K562 (cell line): ENCODE measurements around the gene FAM3C. TPM values are rescaled to one million over a fixed set of nuclear protein-coding genes. Genes with fewer than 3 reads are reported as not detected.

Source experiments
- ATAC-seq: fragments of 200-7000 bp; cut with Tn5 transposase; 3 replicates; pipeline ENCODE4 v1.9.1; 2020; ENCODE audit warnings: moderate library complexity
- BruUV-seq: library from RNA; stranded (reverse); fragments of 400-500 nt; replicated peaks from 2 replicates; lab custom pipeline; 2021; lab: Mats Ljungman, UMichigan
- CTCF ChIA-PET: fragments of 300-600 bp; formaldehyde crosslinking; extraction: SDS; loops from one replicate; lab custom pipeline; 2021; ENCODE audit warnings: low intra/inter-chr PET ratio; lab: Yijun Ruan, JAX
- POLR2A ChIA-PET: fragments of 300-600, 350-650 bp; sonication (Branson Sonifier 250); formaldehyde crosslinking; extraction: SDS; loops from one replicate; lab custom pipeline; 2021; ENCODE audit warnings: antibody characterized with exemption, inconsistent platforms; lab: Yijun Ruan, JAX
- DNase-seq, 4 experiments: peaks; one replicate each; pipeline versions ENCODE4 v3.0.0 to v3.0.0-alpha.2; 2011 to 2018; ENCODE audit warnings: low spot score in 3 of 4, mixed read lengths in 3 of 4; ENCODE audit errors: extremely low read depth in 1 of 4
- FAIRE-seq: peaks from 2 replicates; lab custom pipeline; 2011; peaks lifted over from hg19 to GRCh38; lab: Jason Lieb, UNC
- H2AFZ ChIP-seq: 2 replicates; pipeline ENCODE4 v1.6.0; 2011; ENCODE audit warnings: low read depth, low read length, control low read depth, inconsistent platforms
- H3K27ac ChIP-seq: fragments of 200-600 bp; 3 replicates; pipeline ENCODE4 v1.8.0; 2011; ENCODE audit warnings: low read depth, mild to moderate bottlenecking, control low read depth, inconsistent platforms, low read length, moderate library complexity, mixed read lengths; ENCODE audit errors: extremely low read depth
- H3K27me3 ChIP-seq, 2 experiments: fragments of 300-600 bp in 1 of 2; 2 replicates in 1 of 2; 3 replicates in 1 of 2; pipeline versions ENCODE4 v1.6.0 to v1.8.0; 2011; ENCODE audit warnings: inconsistent platforms in 2 of 2, low read length in 2 of 2, mild to moderate bottlenecking in 1 of 2, mixed read lengths in 1 of 2, moderate library complexity in 1 of 2; ENCODE audit not compliant: control insufficient read depth in 2 of 2, insufficient read depth in 2 of 2
- H3K36me3 ChIP-seq: fragments of 300-600 bp; 3 replicates; pipeline ENCODE4 v1.8.0; 2011; ENCODE audit warnings: mild to moderate bottlenecking, low read length, inconsistent platforms; ENCODE audit not compliant: control insufficient read depth, insufficient read depth
- H3K4me1 ChIP-seq, 2 experiments: fragments of 200-600 bp in 1 of 2; replicated peaks in 1 of 2; 2 replicates in 1 of 2; 3 replicates in 1 of 2; pipeline versions ENCODE4 v1.5.1 to v1.8.0; 2011; ENCODE audit warnings: inconsistent platforms in 2 of 2, low read length in 2 of 2, mild to moderate bottlenecking in 1 of 2, mixed read lengths in 1 of 2, moderate library complexity in 1 of 2; ENCODE audit not compliant: control insufficient read depth in 2 of 2, insufficient read depth in 2 of 2
- H3K4me2 ChIP-seq: 2 replicates; pipeline ENCODE4 v1.6.1; 2011; ENCODE audit warnings: low read length, control low read depth, inconsistent platforms, mixed read lengths; ENCODE audit not compliant: insufficient read depth
- H3K4me3 ChIP-seq: fragments of 200-600 bp; sonication (generic), shearing (Covaris generic); 2 replicates; pipeline ENCODE4 v1.5.1; 2016; ENCODE audit warnings: control low read depth, inconsistent platforms
- H3K79me2 ChIP-seq: fragments of 200-600 bp; 3 replicates; pipeline ENCODE4 v1.8.0; 2011; ENCODE audit warnings: low read length, inconsistent platforms; ENCODE audit not compliant: control insufficient read depth, insufficient read depth
- H3K9ac ChIP-seq, 2 experiments: 2 replicates each; pipeline versions ENCODE4 v1.6.0 to v1.6.1; 2011; ENCODE audit warnings: low read depth in 2 of 2, low read length in 2 of 2, control low read depth in 1 of 2, inconsistent platforms in 1 of 2, mild to moderate bottlenecking in 1 of 2, mixed read lengths in 1 of 2; ENCODE audit not compliant: insufficient read depth in 1 of 2
- H3K9me1 ChIP-seq: one replicate; pipeline ENCODE4 v1.6.0; 2011; ENCODE audit warnings: inconsistent platforms, mild to moderate bottlenecking, low read length, moderate library complexity; ENCODE audit not compliant: control insufficient read depth, insufficient read depth
- H3K9me3 ChIP-seq: replicated peaks from 2 replicates; pipeline ENCODE4 v1.5.1; 2011; ENCODE audit warnings: low read depth, low read length, inconsistent platforms; ENCODE audit not compliant: control insufficient read depth, insufficient read depth
- H4K20me1 ChIP-seq: replicated peaks from 2 replicates; pipeline ENCODE4 v1.6.1; 2011; ENCODE audit warnings: low read length, inconsistent platforms, mixed read lengths; ENCODE audit not compliant: control insufficient read depth, insufficient read depth
- C11orf30 ChIP-seq: fragments of 450-650 bp; IDR thresholded peaks from 2 replicates; pipeline ENCODE4 v1.6.1; 2016; ENCODE audit warnings: low read depth, mild to moderate bottlenecking
- CC2D1A ChIP-seq: fragments of 450-650 bp; IDR thresholded peaks from 2 replicates; pipeline ENCODE4 v1.6.1; 2017; ENCODE audit warnings: mild to moderate bottlenecking
- HES1 ChIP-seq: fragments of 450-650 bp; IDR thresholded peaks from 2 replicates; pipeline ENCODE4 v1.6.1; 2016; ENCODE audit warnings: low read depth, mild to moderate bottlenecking, moderate library complexity
- MAFF ChIP-seq: IDR thresholded peaks from 2 replicates; pipeline ENCODE4 v1.6.1; 2012; ENCODE audit warnings: low read length, improper control_type of control experiment
- MAFG ChIP-seq: fragments of 450-650 bp; conservative IDR thresholded peaks from 2 replicates; pipeline ENCODE4 v1.6.1; 2016; ENCODE audit warnings: missing genetic modification characterization, missing compliant biosample characterization
- MAFK ChIP-seq: IDR thresholded peaks from 2 replicates; pipeline ENCODE4 v1.6.1; 2011; ENCODE audit warnings: low read length, improper control_type of control experiment
- MBD1 ChIP-seq: fragments of 250-450 bp; sonication (Bioruptor Pico); IDR thresholded peaks from 2 replicates; pipeline ENCODE4 v1.8.0; 2022; ENCODE audit warnings: inconsistent platforms
- PHF21A ChIP-seq: fragments of 450-650 bp; IDR thresholded peaks from 2 replicates; pipeline ENCODE4 v1.6.1; 2017; ENCODE audit warnings: low read depth, borderline replicate concordance
- RBM25 ChIP-seq: fragments of 200-400 bp; formaldehyde crosslinking; IDR thresholded peaks from 2 replicates; pipeline ENCODE4 v1.6.1; 2018; ENCODE audit warnings: low read length, low read depth, moderate library complexity; ENCODE audit not compliant: severe bottlenecking
- XRCC5 ChIP-seq: fragments of 200-400 bp; formaldehyde crosslinking; IDR thresholded peaks from 2 replicates; pipeline ENCODE4 v1.6.1; 2017; ENCODE audit warnings: low read depth, mild to moderate bottlenecking, low read length
- ZNF217 ChIP-seq: sonication (generic); formaldehyde crosslinking; IDR thresholded peaks from 2 replicates; pipeline ENCODE4 v1.8.0; 2022; ENCODE audit warnings: mild to moderate bottlenecking, missing genetic modification reagents
- ZNF224 ChIP-seq: sonication (generic); formaldehyde crosslinking; IDR thresholded peaks from 2 replicates; pipeline ENCODE4 v1.8.0; 2022; ENCODE audit warnings: mild to moderate bottlenecking, missing genetic modification reagents
- ZNF316 ChIP-seq: fragments of 450-650 bp; IDR thresholded peaks from 2 replicates; pipeline ENCODE4 v1.6.1; 2016
- ZNF76 ChIP-seq: fragments of 250-450 bp; sonication (Bioruptor Pico); IDR thresholded peaks from 2 replicates; pipeline ENCODE4 v1.4.0; 2020; ENCODE audit warnings: mild to moderate bottlenecking, moderate library complexity, borderline replicate concordance
- WGBS: fragments of 100-300 bp; shearing (Covaris generic); methylation state at CpG from one replicate; pipeline ENCODE4 v1.1.6; 2016; ENCODE audit warnings: low coverage, mixed read lengths; ENCODE audit not compliant: insufficient coverage; ENCODE audit errors: missing lambda C conversion rate; 5-methylcytosine and 5-hydroxymethylcytosine counted together
- in situ Hi-C: fragments of 300-500 bp; cut with MboI; formaldehyde crosslinking; loops from 4 replicates; pipeline ENCODE4 v1.15.0; 2018; ENCODE audit warnings: inconsistent platforms, mixed read lengths
- intact Hi-C: fragments of 100-400 bp; cut with micrococcal nuclease; formaldehyde crosslinking; loops from 2 replicates; pipeline ENCODE4 v1.14.2; 2022
- polyA plus RNA-seq, 8 experiments: library from polyadenylated mRNA; depleted of rRNA in 4 of 8; stranded (reverse) in 5 of 8; unstranded in 3 of 8; fragments of >200 nt; fragmentation: Nextera tagmentation in 2 of 8; fragmentation: Illumina TruSeq in 1 of 8; extraction: Ambion mirVana in 2 of 8; extraction: Trizol in 1 of 8; gene quantifications; 2 replicates each; pipeline versions ENCODE4 v1.2.1 to v1.2.3, GENCODE V29; 2011 to 2014; ENCODE audit warnings: inconsistent platforms in 1 of 8, missing spikeins in 1 of 8
- total RNA-seq, 7 experiments: library from RNA; depleted of rRNA in 6 of 7; stranded (reverse); fragments of >200 nt in 6 of 7; fragmentation: Illumina TruSeq in 2 of 7; extraction: Trizol in 2 of 7; gene quantifications; 2 replicates each; pipeline versions ENCODE4 v1.2.1 to v1.2.3, GENCODE V29; 2011 to 2021; ENCODE audit warnings: low replicate concordance in 1 of 7

Gene FAM3C
- total and polyA plus RNA-seq, 9 of the 15 experiments (the other 6 are each of a cell fraction or from before 2014, with no cell fraction given): 10.6 to 42.6 (median 30.0) TPM

GRCh38 chr7:121392277-121393004 lies 3.7 kb downstream of the FAM3C start (continued):
- TF ChIP-seq XRCC5 (no peak), PHF21A (no peak), ZNF76 (CRISPR knock-in tag) (no peak), RBM25 (peak; percentile 51), MBD1 (CRISPR knock-in tag) (peak; percentile 60; the same call in 1 of the 2 replicates), CC2D1A (peak; percentile 60), ZNF217 (CRISPR knock-in tag) (no peak)
- TF ChIP-seq, all 486 proteins: peak for 12

GRCh38 chr7:121391686-121392085 lies 4.4 kb downstream of the FAM3C start:
- no peaks in the 10 kb centered on the region for H3K9me1 ChIP-seq
- in situ Hi-C loops: no loop called here
- H2AFZ ChIP-seq: no peak overlapping the region
- CTCF ChIA-PET: no interaction called here
- H3K9me3 ChIP-seq: no peaks in the 10 kb centered on the region
- DNase-seq: no peak
- no peak overlapping the region for H3K4me3 ChIP-seq
- intact Hi-C loops: loop anchor here (10.0 kb wide), 1 partner anchor 407 kb away; the partner anchor contains the start of gene CPED1
- H3K27ac ChIP-seq: no peak overlapping the region
- no peaks in the 10 kb centered on the region for H4K20me1 ChIP-seq
- H3K27me3 ChIP-seq: no peaks in the 10 kb centered on the region
- peaks cover 9% of the 10 kb centered on the region; the same call in 2 of the 3 replicates for H3K36me3 ChIP-seq
- POLR2A ChIA-PET: interaction anchor here (0.6 to 1.5 kb wide), 3 partner anchors 8 to 160 kb away, joined by 3 to 4 read pairs (median 3); no protein-coding TSS in a partner anchor
- no peak overlapping the region for H3K9ac ChIP-seq
- no TSS peak for BruUV-seq
- no peak for FAIRE-seq
- no peak overlapping the region for H3K4me2 ChIP-seq
- no peak for ATAC-seq
- 51% methylated on average over 3 of the region's 3 CpGs for WGBS
- peaks cover 89% of the 10 kb centered on the region for H3K79me2 ChIP-seq
- peaks cover 5 to 10% of the 10 kb centered on the region in 2 experiments; a peak in 3 of 5 replicates for H3K4me1 ChIP-seq
- TF ChIP-seq ZNF316 (peak; percentile 84), MAFK (peak; percentile 38; the same call in 1 of the 2 replicates), MAFF (peak; percentile 35), MAFG (tag) (peak; percentile 38; the same call in 1 of the 2 replicates), HES1 (no peak), C11orf30 (peak; percentile 71; the same call in 1 of the 2 replicates), ZNF224 (CRISPR knock-in tag) (no peak)
